H9 (cell line): ENCODE results near the gene NFYB. TPM values are rescaled to one million over a fixed set of nuclear protein-coding genes. Genes with fewer than 3 reads are reported as not detected.

ENCODE experiments used
- DNase-seq: peaks from one replicate; pipeline ENCODE4 v3.0.0-alpha.2; 2017
- H2AFZ ChIP-seq: one replicate; pipeline ENCODE4 v1.6.1; 2013; ENCODE audit warnings: mild to moderate bottlenecking, low read length, control low read depth, moderate library complexity
- H2AK5ac ChIP-seq: 2 replicates; pipeline ENCODE4 v1.6.1; 2013; ENCODE audit warnings: low read length, control low read depth, mixed read lengths; ENCODE audit not compliant: insufficient read length
- H2BK120ac ChIP-seq: one replicate; pipeline ENCODE4 v1.6.1; 2013; ENCODE audit warnings: low read depth, mild to moderate bottlenecking, low read length, control low read depth, inconsistent platforms; ENCODE audit not compliant: poor library complexity, severe bottlenecking
- H2BK12ac ChIP-seq: 2 replicates; pipeline ENCODE4 v1.6.1; 2013; ENCODE audit warnings: low read length, control low read depth, mixed read lengths, low read depth; ENCODE audit not compliant: insufficient read length
- H2BK15ac ChIP-seq: 2 replicates; pipeline ENCODE4 v1.6.1; 2013; ENCODE audit warnings: low read depth, low read length, control low read depth
- H2BK20ac ChIP-seq: one replicate; pipeline ENCODE4 v1.6.1; 2013; ENCODE audit warnings: low read depth, mild to moderate bottlenecking, low read length, control low read depth, inconsistent platforms; ENCODE audit not compliant: poor library complexity, severe bottlenecking
- H2BK5ac ChIP-seq: 2 replicates; pipeline ENCODE4 v1.6.1; 2013; ENCODE audit warnings: low read length, control low read depth, mixed read lengths; ENCODE audit not compliant: insufficient read length
- H3K14ac ChIP-seq: 2 replicates; pipeline ENCODE4 v1.6.1; 2013; ENCODE audit warnings: low read length, control low read depth; ENCODE audit not compliant: insufficient read depth
- H3K18ac ChIP-seq: 2 replicates; pipeline ENCODE4 v1.6.1; 2013; ENCODE audit warnings: low read depth, mild to moderate bottlenecking, mixed read lengths, low read length, control low read depth; ENCODE audit not compliant: insufficient read length
- H3K23ac ChIP-seq: 2 replicates; pipeline ENCODE4 v1.6.1; 2013; ENCODE audit warnings: low read length, control low read depth, mixed read lengths, low read depth; ENCODE audit not compliant: insufficient read length
- H3K23me2 ChIP-seq: 2 replicates; pipeline ENCODE4 v1.6.1; 2013; ENCODE audit warnings: low read depth, mild to moderate bottlenecking, mixed read lengths, low read length, control low read depth; ENCODE audit not compliant: insufficient read length, poor library complexity, severe bottlenecking
- H3K27ac ChIP-seq: 2 replicates; pipeline ENCODE4 v1.5.1; 2013; ENCODE audit warnings: low read length, control low read depth, mixed read lengths, low read depth; ENCODE audit not compliant: insufficient read length
- H3K27me3 ChIP-seq: 2 replicates; pipeline ENCODE4 v1.6.1; 2013; ENCODE audit warnings: low read length, control low read depth, inconsistent platforms; ENCODE audit not compliant: insufficient read depth
- H3K4ac ChIP-seq: 2 replicates; pipeline ENCODE4 v1.6.1; 2013; ENCODE audit warnings: low read depth, mild to moderate bottlenecking, control low read depth, inconsistent platforms, low read length, moderate library complexity
- H3K4me1 ChIP-seq: 2 replicates; pipeline ENCODE4 v1.6.1; 2013; ENCODE audit warnings: low read length, control low read depth, inconsistent platforms; ENCODE audit not compliant: insufficient read depth
- H3K4me2 ChIP-seq: 2 replicates; pipeline ENCODE4 v1.6.1; 2013; ENCODE audit warnings: low read length, control low read depth, mixed read lengths; ENCODE audit not compliant: insufficient read length, insufficient read depth
- H3K56ac ChIP-seq: 2 replicates; pipeline ENCODE4 v1.6.1; 2013; ENCODE audit warnings: low read depth, mild to moderate bottlenecking, mixed read lengths, low read length, control low read depth; ENCODE audit not compliant: insufficient read length
- H3K79me1 ChIP-seq: 2 replicates; pipeline ENCODE4 v1.6.1; 2013; ENCODE audit warnings: low read depth, mild to moderate bottlenecking, moderate library complexity, low read length, control low read depth, inconsistent platforms; ENCODE audit not compliant: insufficient read depth, poor library complexity, severe bottlenecking
- H3K79me2 ChIP-seq: 2 replicates; pipeline ENCODE4 v1.6.1; 2013; ENCODE audit warnings: low read length, control low read depth, inconsistent platforms; ENCODE audit not compliant: insufficient read depth
- H3K9ac ChIP-seq: 2 replicates; pipeline ENCODE4 v1.6.1; 2013; ENCODE audit warnings: low read length, control low read depth, mixed read lengths; ENCODE audit not compliant: insufficient read length; ENCODE audit errors: extremely low read depth
- H3K9me3 ChIP-seq: one replicate; pipeline ENCODE4 v1.6.1; 2013; ENCODE audit warnings: low read depth, low read length, inconsistent platforms; ENCODE audit not compliant: control insufficient read depth
- H3T11ph ChIP-seq: one replicate; pipeline ENCODE4 v1.6.1; 2013; ENCODE audit warnings: mild to moderate bottlenecking, low read length, control low read depth, inconsistent platforms
- H4K20me1 ChIP-seq: one replicate; pipeline ENCODE4 v1.6.1; 2013; ENCODE audit not compliant: control insufficient read depth, insufficient read length, insufficient read depth
- H4K5ac ChIP-seq: 2 replicates; pipeline ENCODE4 v1.6.1; 2013; ENCODE audit warnings: low read depth, mild to moderate bottlenecking, mixed read lengths, low read length, control low read depth; ENCODE audit not compliant: insufficient read length
- H4K8ac ChIP-seq: replicated peaks from 2 replicates; pipeline ENCODE4 v1.6.1; 2013; ENCODE audit warnings: low read length, control low read depth, mixed read lengths, low read depth; ENCODE audit not compliant: insufficient read length
- H4K91ac ChIP-seq: 2 replicates; pipeline ENCODE4 v1.6.1; 2013; ENCODE audit warnings: low read depth, mild to moderate bottlenecking, moderate library complexity, mixed read lengths, low read length, control low read depth; ENCODE audit not compliant: insufficient read length
- H3K27ac Mint-ChIP-seq, 3 experiments: 2 replicates in 2 of 3; 3 replicates in 1 of 3; pipeline ENCODE4 v1.8.0; 2020 to 2021; ENCODE audit warnings: mixed read lengths in 3 of 3, mild to moderate bottlenecking in 1 of 3, moderate library complexity in 1 of 3
- H3K27me3 Mint-ChIP-seq: 2 replicates; pipeline ENCODE4 v1.8.0; 2021; ENCODE audit warnings: low read depth, mild to moderate bottlenecking, moderate library complexity, mixed read lengths
- H3K36me3 Mint-ChIP-seq, 3 experiments: 2 replicates in 2 of 3; 3 replicates in 1 of 3; pipeline ENCODE4 v1.8.0; 2020 to 2021; ENCODE audit warnings: low read depth in 3 of 3, mixed read lengths in 3 of 3; ENCODE audit not compliant: insufficient read depth in 1 of 3
- H3K4me1 Mint-ChIP-seq, 2 experiments: 2 replicates each; pipeline ENCODE4 v1.8.0; 2020; ENCODE audit warnings: mixed read lengths in 2 of 2
- H3K4me3 Mint-ChIP-seq, 2 experiments: 2 replicates in 1 of 2; 3 replicates in 1 of 2; pipeline ENCODE4 v1.8.0; 2020 to 2021; ENCODE audit warnings: mild to moderate bottlenecking in 2 of 2, mixed read lengths in 2 of 2, moderate library complexity in 1 of 2
- H3K9me3 Mint-ChIP-seq, 2 experiments: 2 replicates in 1 of 2; 3 replicates in 1 of 2; pipeline ENCODE4 v1.8.0; 2020; ENCODE audit warnings: mild to moderate bottlenecking in 2 of 2, mixed read lengths in 2 of 2, moderate library complexity in 1 of 2
- CTCF ChIP-seq: fragments of 200-600 bp; sonication (generic); conservative IDR thresholded peaks from 3 replicates; pipeline ENCODE4 v1.8.0; 2021; ENCODE audit warnings: antibody characterized with exemption, mild to moderate bottlenecking
- WGBS: extraction: QIAGEN DNeasy Blood & Tissue Kit; methylation state at CpG from one replicate; pipeline ENCODE4 v1.1.7; 2013; ENCODE audit warnings: missing lambda C conversion rate, low lambda C conversion rate, mixed read lengths; ENCODE audit not compliant: insufficient read length; ENCODE audit errors: extremely low coverage; 5-methylcytosine and 5-hydroxymethylcytosine counted together
- total RNA-seq: library from RNA; stranded (reverse); gene quantifications from 2 replicates; pipeline ENCODE4 v1.2.1, GENCODE V29; 2021

The NFYB gene
- total RNA-seq, 1 experiment from 2014 or later = 52.5 TPM

DNA sequence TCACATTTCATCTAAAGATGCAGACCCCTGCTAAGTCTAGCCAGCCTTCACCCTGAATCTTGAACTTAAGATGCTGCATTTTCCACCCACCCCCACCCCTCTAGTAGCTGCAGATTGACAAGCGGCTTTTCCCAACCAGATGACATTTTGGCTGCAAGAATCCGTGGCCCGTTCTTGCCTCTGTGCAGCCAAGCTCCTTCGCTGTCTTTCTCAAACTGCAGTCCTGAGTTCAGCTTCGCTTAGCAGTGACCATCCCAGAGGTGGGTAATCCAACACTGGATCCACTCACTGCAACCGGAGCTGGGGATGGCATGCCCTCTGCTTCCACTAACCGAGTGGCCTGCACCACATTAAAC is 765 bp upstream of the NFYB start:
- Histone ChIP-seq H4K20me1 (no peaks in the 10 kb centered on the region), H4K91ac (no peak overlapping the region), H3K4me1 (no peaks in the 10 kb centered on the region; the same call in 1 of the 2 replicates), H4K8ac (no peak overlapping the region), H2BK120ac (no peak overlapping the region), H3T11ph (no peak overlapping the region), H2AK5ac (no peak overlapping the region), H3K56ac (no peak overlapping the region), H3K27ac (no peak overlapping the region), H3K23me2 (peaks cover 8% of the 10 kb centered on the region), H3K18ac (no peak overlapping the region), H3K23ac (no peak overlapping the region), H2BK5ac (no peak overlapping the region), H3K4ac (no peak overlapping the region), H3K4me2 (peak overlapping the region; percentile 39), H3K14ac (peak overlapping the region; percentile 60), H3K9me3 (no peaks in the 10 kb centered on the region), H3K79me2 (peaks cover 9% of the 10 kb centered on the region; the same call in 1 of the 2 replicates), H2BK15ac (no peak overlapping the region), H3K27me3 (no peaks in the 10 kb centered on the region), H4K5ac (no peak overlapping the region), H2AFZ (no peak overlapping the region), H3K79me1 (no peaks in the 10 kb centered on the region), H2BK12ac (no peak overlapping the region), H3K9ac (peak overlapping the region; percentile 21), H2BK20ac (no peak overlapping the region)
- TF ChIP-seq CTCF = no peak
- Mint-ChIP-seq H3K36me3 (no peaks in the 10 kb centered on the region), H3K4me3 (peak overlapping the region; percentile 54 to 75), H3K27ac (peak overlapping the region in 1 of 3 experiments; percentile 29; a peak in 1 of 7 replicates), H3K27me3 (peaks cover 15% of the 10 kb centered on the region), H3K9me3 (no peaks in the 10 kb centered on the region), H3K4me1 (peaks cover 22% of the 10 kb centered on the region in 2 experiments)
- no CpG with 5 or more reads among the region's 7 CpGs for WGBS
- peak; percentile 45 for DNase-seq
